Liver (tissue), 9 donors: ENCODE data around the gene TBL1X. TPM values are rescaled to one million over a fixed set of nuclear protein-coding genes. Genes with fewer than 3 reads are reported as not detected.
"Not testable (repeated sequence)": the region's sequence is repeated elsewhere in the genome, so short reads cannot be mapped to it uniquely, and the experiment has no call there.

Source experiments
- DNase-seq: peaks from one replicate; pipeline ENCODE4 v3.0.0-alpha.2; 2017; ENCODE audit warnings: low spot score
- H3K27ac ChIP-seq, 2 donors: one replicate each; pipeline ENCODE4 v1.7.0; 2013; ENCODE audit warnings: inconsistent platforms in 2 of 2, low read length in 2 of 2, control low read depth in 1 of 2, low read depth in 1 of 2, mild to moderate bottlenecking in 1 of 2
- H3K27me3 ChIP-seq, 4 donors: one replicate each; pipeline versions ENCODE4 v1.6.1 to v1.7.0; 2013; ENCODE audit warnings: low read length in 3 of 4, inconsistent platforms in 1 of 4, mild to moderate bottlenecking in 1 of 4, moderate library complexity in 1 of 4; ENCODE audit not compliant: control insufficient read depth in 4 of 4, insufficient read depth in 4 of 4
- H3K36me3 ChIP-seq, 4 donors: one replicate each; pipeline versions ENCODE4 v1.6.1 to v1.7.0; 2013; ENCODE audit warnings: low read length in 3 of 4, mild to moderate bottlenecking in 3 of 4, low read depth in 1 of 4, moderate library complexity in 1 of 4; ENCODE audit not compliant: control insufficient read depth in 4 of 4, insufficient read depth in 3 of 4
- H3K4me1 ChIP-seq, 4 donors: one replicate each; pipeline versions ENCODE4 v1.6.1 to v1.7.0; 2013; ENCODE audit warnings: low read length in 3 of 4, mild to moderate bottlenecking in 3 of 4, moderate library complexity in 1 of 4; ENCODE audit not compliant: control insufficient read depth in 4 of 4, insufficient read depth in 4 of 4
- H3K4me3 ChIP-seq, 3 donors: one replicate each; pipeline versions ENCODE4 v1.6.1 to v1.7.0; 2013; ENCODE audit warnings: low read length in 3 of 3, control low read depth in 1 of 3, low read depth in 1 of 3, mild to moderate bottlenecking in 1 of 3
- H3K9ac ChIP-seq, 2 donors: one replicate each; pipeline ENCODE4 v1.7.0; 2013; ENCODE audit warnings: low read length in 2 of 2, mild to moderate bottlenecking in 2 of 2, moderate library complexity in 2 of 2, control low read depth in 1 of 2, low read depth in 1 of 2
- H3K9me3 ChIP-seq, 4 donors: one replicate each; pipeline versions ENCODE4 v1.6.1 to v1.7.0; 2013; ENCODE audit warnings: low read length in 3 of 4; ENCODE audit not compliant: control insufficient read depth in 4 of 4
- EGR1 ChIP-seq, 2 donors: IDR thresholded peaks; 2 replicates each; pipeline ENCODE4 v1.6.1; 2016 to 2018; ENCODE audit warnings: antibody characterized with exemption in 2 of 2, low read depth in 2 of 2
- FOXA1 ChIP-seq: IDR thresholded peaks from 2 replicates; pipeline ENCODE4 v1.6.1; 2016; ENCODE audit warnings: antibody characterized with exemption
- FOXA2 ChIP-seq: IDR thresholded peaks from 2 replicates; pipeline ENCODE4 v1.6.1; 2016; ENCODE audit warnings: antibody characterized with exemption
- GABPA ChIP-seq, 2 donors: IDR thresholded peaks in 1 of 2; conservative IDR thresholded peaks in 1 of 2; 2 replicates each; pipeline ENCODE4 v1.6.1; 2016; ENCODE audit warnings: antibody characterized with exemption in 2 of 2, mild to moderate bottlenecking in 1 of 2, moderate library complexity in 1 of 2
- HNF4A ChIP-seq, 2 donors: conservative IDR thresholded peaks; 2 replicates each; pipeline ENCODE4 v1.6.1; 2016; ENCODE audit warnings: antibody characterized with exemption in 2 of 2, mild to moderate bottlenecking in 2 of 2
- HNF4G ChIP-seq: IDR thresholded peaks from 2 replicates; pipeline ENCODE4 v1.6.1; 2016; ENCODE audit warnings: antibody characterized with exemption
- JUND ChIP-seq, 2 donors: IDR thresholded peaks; 2 replicates each; pipeline ENCODE4 v1.6.1; 2016; ENCODE audit warnings: antibody characterized with exemption in 2 of 2
- NR2F2 ChIP-seq: IDR thresholded peaks from 2 replicates; pipeline ENCODE4 v1.6.1; 2016; ENCODE audit warnings: antibody characterized with exemption
- RAD21 ChIP-seq, 2 donors: IDR thresholded peaks; 2 replicates each; pipeline ENCODE4 v1.6.1; 2016; ENCODE audit warnings: antibody characterized with exemption in 2 of 2, mild to moderate bottlenecking in 2 of 2
- RXRA ChIP-seq, 2 donors: IDR thresholded peaks; 2 replicates each; pipeline ENCODE4 v1.6.1; 2017 to 2018; ENCODE audit warnings: antibody characterized with exemption in 2 of 2, mild to moderate bottlenecking in 1 of 2
- SP1 ChIP-seq: IDR thresholded peaks from 2 replicates; pipeline ENCODE4 v1.6.1; 2018; ENCODE audit warnings: antibody characterized with exemption, mild to moderate bottlenecking
- TAF1 ChIP-seq: conservative IDR thresholded peaks from 2 replicates; pipeline ENCODE4 v1.6.1; 2016; ENCODE audit warnings: antibody characterized with exemption, mild to moderate bottlenecking
- YY1 ChIP-seq: IDR thresholded peaks from 2 replicates; pipeline ENCODE4 v1.6.1; 2016; ENCODE audit warnings: antibody characterized with exemption, mild to moderate bottlenecking
- WGBS: extraction: QIAGEN DNeasy Blood & Tissue Kit; methylation state at CpG from one replicate; pipeline ENCODE4 v1.1.7; 2013; 5-methylcytosine and 5-hydroxymethylcytosine counted together
- polyA plus RNA-seq, 2 donors: library from polyadenylated mRNA; stranded (reverse) in 1 of 2; unstranded in 1 of 2; fragments of 200-250 nt in 1 of 2; fragments of >200 nt in 1 of 2; fragmentation: Nextera tagmentation in 1 of 2; extraction: Ambion mirVana in 1 of 2; gene quantifications; one replicate each; pipeline versions ENCODE4 v1.2.1 to v1.2.3, GENCODE V29; 2013 to 2015
- total RNA-seq, 2 donors: library from RNA; depleted of rRNA; stranded (reverse); fragments of >200 nt; gene quantifications; one replicate each; pipeline ENCODE4 v1.2.3, GENCODE V29; 2014
- TF ChIP-seq, protein P1 (sequence below): IDR thresholded peaks from 2 replicates; pipeline ENCODE4 v1.6.1; 2016; ENCODE audit warnings: antibody characterized with exemption
- TF ChIP-seq, protein P2 (sequence below): IDR thresholded peaks from 2 replicates; pipeline ENCODE4 v1.6.1; 2016; ENCODE audit warnings: antibody characterized with exemption
- TF ChIP-seq, protein P3 (sequence below): IDR thresholded peaks from 2 replicates; pipeline ENCODE4 v1.6.1; 2016; ENCODE audit warnings: antibody characterized with exemption
- TF ChIP-seq, protein P4 (sequence below): fragments of 150-350 bp; IDR thresholded peaks from 2 replicates; pipeline ENCODE4 v1.5.1; 2017; ENCODE audit warnings: improper control_type of control experiment, low read depth, low read length; ENCODE audit not compliant: missing input control
- TF ChIP-seq, protein P5 (sequence below): IDR thresholded peaks from 2 replicates; pipeline ENCODE4 v1.6.1; 2016; ENCODE audit warnings: antibody characterized with exemption, mild to moderate bottlenecking
- donor health status: healthy.
- donor health status: healthy.
- donor health status: healthy.
- donor health status: healthy.
- donor health status: healthy.

TBL1X gene
- total and polyA plus RNA-seq, 4 donors, result 11.2 to 15.1 (median 11.8) TPM

DNA sequence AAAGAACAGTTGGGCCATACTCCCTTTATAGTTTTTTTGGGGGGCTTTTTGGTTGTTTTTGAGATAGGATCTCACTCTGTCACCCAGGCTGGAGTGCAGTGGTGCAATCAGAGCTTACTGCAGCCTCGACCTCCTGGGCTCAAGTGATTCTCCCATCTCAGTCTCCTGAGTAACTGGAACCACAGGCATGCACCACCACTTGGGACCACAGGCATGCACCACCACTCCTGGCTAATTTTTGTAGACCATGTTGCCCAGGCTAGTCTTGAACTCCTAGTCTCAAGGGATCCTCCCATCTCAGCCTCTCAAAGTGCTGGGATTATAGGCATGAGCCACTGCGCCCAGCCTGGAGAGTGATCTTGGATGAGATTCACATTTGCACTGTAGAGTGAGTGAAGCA is 29.8 kb upstream of the TBL1X start:
- H3K9ac ChIP-seq, H3K27ac ChIP-seq, H3K4me1 ChIP-seq, H3K36me3 ChIP-seq, H3K9me3 ChIP-seq, DNase-seq, H3K27me3 ChIP-seq, H3K4me3 ChIP-seq: not testable (repeated sequence)
- WGBS, result 88% methylated on average over 2 of the region's 2 CpGs

DNA sequence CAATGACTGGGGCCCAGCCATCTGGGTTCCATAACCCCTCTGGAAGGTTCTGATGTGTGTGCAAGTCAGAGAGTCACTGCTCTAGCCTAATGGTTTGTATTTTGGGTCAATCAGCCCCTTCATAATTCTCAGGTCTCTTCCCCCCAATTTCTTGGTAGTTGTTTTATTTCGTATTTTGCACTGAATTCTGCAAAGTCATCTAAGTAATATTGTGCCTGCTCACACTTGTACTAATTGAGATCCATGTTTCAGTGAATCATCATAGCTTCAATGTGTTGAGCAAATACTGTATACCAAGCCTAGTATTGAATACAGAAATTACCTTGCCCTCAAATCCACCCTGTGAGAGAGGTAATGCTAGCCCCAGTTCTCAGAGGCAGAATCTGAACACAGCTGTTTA is 28.0 kb upstream of the TBL1X start:
- H3K4me1 ChIP-seq, result no peaks in the 10 kb centered on the region
- no peaks in the 10 kb centered on the region for H3K27me3 ChIP-seq
- no peak for TF ChIP-seq TAF1
- TF ChIP-seq, protein P1, sequence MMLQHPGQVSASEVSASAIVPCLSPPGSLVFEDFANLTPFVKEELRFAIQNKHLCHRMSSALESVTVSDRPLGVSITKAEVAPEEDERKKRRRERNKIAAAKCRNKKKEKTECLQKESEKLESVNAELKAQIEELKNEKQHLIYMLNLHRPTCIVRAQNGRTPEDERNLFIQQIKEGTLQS, result no peak
- TF ChIP-seq, protein P2, sequence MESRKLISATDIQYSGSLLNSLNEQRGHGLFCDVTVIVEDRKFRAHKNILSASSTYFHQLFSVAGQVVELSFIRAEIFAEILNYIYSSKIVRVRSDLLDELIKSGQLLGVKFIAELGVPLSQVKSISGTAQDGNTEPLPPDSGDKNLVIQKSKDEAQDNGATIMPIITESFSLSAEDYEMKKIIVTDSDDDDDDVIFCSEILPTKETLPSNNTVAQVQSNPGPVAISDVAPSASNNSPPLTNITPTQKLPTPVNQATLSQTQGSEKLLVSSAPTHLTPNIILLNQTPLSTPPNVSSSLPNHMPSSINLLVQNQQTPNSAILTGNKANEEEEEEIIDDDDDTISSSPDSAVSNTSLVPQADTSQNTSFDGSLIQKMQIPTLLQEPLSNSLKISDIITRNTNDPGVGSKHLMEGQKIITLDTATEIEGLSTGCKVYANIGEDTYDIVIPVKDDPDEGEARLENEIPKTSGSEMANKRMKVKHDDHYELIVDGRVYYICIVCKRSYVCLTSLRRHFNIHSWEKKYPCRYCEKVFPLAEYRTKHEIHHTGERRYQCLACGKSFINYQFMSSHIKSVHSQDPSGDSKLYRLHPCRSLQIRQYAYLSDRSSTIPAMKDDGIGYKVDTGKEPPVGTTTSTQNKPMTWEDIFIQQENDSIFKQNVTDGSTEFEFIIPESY, result no peak
- TF ChIP-seq FOXA1, result no peak
- TF ChIP-seq, protein P3, sequence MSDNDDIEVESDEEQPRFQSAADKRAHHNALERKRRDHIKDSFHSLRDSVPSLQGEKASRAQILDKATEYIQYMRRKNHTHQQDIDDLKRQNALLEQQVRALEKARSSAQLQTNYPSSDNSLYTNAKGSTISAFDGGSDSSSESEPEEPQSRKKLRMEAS, result no peak
- TF ChIP-seq RXRA (IDR thresholded peaks at IDR 0.05), result no peak
- TF ChIP-seq JUND (IDR thresholded peaks at IDR 0.05), result no peak
- no peak for TF ChIP-seq SP1
- no peak for TF ChIP-seq NR2F2
- no peak for TF ChIP-seq RAD21 (IDR thresholded peaks at IDR 0.05)
- TF ChIP-seq EGR1 (IDR thresholded peaks at IDR 0.05; ENCODE audit: low read depth in 2 of 2), result no peak
- TF ChIP-seq, protein P4, sequence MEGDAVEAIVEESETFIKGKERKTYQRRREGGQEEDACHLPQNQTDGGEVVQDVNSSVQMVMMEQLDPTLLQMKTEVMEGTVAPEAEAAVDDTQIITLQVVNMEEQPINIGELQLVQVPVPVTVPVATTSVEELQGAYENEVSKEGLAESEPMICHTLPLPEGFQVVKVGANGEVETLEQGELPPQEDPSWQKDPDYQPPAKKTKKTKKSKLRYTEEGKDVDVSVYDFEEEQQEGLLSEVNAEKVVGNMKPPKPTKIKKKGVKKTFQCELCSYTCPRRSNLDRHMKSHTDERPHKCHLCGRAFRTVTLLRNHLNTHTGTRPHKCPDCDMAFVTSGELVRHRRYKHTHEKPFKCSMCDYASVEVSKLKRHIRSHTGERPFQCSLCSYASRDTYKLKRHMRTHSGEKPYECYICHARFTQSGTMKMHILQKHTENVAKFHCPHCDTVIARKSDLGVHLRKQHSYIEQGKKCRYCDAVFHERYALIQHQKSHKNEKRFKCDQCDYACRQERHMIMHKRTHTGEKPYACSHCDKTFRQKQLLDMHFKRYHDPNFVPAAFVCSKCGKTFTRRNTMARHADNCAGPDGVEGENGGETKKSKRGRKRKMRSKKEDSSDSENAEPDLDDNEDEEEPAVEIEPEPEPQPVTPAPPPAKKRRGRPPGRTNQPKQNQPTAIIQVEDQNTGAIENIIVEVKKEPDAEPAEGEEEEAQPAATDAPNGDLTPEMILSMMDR, result no peak
- TF ChIP-seq YY1, result no peak
- no peak for TF ChIP-seq GABPA (IDR thresholded peaks at IDR 0.05 in 1 of 2, conservative IDR thresholded peaks at IDR 0.05 in 1 of 2)
- TF ChIP-seq, protein P5, sequence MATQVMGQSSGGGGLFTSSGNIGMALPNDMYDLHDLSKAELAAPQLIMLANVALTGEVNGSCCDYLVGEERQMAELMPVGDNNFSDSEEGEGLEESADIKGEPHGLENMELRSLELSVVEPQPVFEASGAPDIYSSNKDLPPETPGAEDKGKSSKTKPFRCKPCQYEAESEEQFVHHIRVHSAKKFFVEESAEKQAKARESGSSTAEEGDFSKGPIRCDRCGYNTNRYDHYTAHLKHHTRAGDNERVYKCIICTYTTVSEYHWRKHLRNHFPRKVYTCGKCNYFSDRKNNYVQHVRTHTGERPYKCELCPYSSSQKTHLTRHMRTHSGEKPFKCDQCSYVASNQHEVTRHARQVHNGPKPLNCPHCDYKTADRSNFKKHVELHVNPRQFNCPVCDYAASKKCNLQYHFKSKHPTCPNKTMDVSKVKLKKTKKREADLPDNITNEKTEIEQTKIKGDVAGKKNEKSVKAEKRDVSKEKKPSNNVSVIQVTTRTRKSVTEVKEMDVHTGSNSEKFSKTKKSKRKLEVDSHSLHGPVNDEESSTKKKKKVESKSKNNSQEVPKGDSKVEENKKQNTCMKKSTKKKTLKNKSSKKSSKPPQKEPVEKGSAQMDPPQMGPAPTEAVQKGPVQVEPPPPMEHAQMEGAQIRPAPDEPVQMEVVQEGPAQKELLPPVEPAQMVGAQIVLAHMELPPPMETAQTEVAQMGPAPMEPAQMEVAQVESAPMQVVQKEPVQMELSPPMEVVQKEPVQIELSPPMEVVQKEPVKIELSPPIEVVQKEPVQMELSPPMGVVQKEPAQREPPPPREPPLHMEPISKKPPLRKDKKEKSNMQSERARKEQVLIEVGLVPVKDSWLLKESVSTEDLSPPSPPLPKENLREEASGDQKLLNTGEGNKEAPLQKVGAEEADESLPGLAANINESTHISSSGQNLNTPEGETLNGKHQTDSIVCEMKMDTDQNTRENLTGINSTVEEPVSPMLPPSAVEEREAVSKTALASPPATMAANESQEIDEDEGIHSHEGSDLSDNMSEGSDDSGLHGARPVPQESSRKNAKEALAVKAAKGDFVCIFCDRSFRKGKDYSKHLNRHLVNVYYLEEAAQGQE, result no peak
- TF ChIP-seq HNF4G, result no peak
- no peak for TF ChIP-seq HNF4A (conservative IDR thresholded peaks at IDR 0.05)
- no peak for TF ChIP-seq FOXA2
- no peak for DNase-seq
- H3K9me3 ChIP-seq, result no peaks in the 10 kb centered on the region
- WGBS, result 91% methylated on average over 1 of the region's 1 CpG
- H3K36me3 ChIP-seq, result no peaks in the 10 kb centered on the region
- H3K9ac ChIP-seq, result no peak overlapping the region
- no peak overlapping the region for H3K4me3 ChIP-seq
- H3K27ac ChIP-seq, result no peak overlapping the region
